ENCODE measurements around the gene USP13.

Gene USP13

DNA sequence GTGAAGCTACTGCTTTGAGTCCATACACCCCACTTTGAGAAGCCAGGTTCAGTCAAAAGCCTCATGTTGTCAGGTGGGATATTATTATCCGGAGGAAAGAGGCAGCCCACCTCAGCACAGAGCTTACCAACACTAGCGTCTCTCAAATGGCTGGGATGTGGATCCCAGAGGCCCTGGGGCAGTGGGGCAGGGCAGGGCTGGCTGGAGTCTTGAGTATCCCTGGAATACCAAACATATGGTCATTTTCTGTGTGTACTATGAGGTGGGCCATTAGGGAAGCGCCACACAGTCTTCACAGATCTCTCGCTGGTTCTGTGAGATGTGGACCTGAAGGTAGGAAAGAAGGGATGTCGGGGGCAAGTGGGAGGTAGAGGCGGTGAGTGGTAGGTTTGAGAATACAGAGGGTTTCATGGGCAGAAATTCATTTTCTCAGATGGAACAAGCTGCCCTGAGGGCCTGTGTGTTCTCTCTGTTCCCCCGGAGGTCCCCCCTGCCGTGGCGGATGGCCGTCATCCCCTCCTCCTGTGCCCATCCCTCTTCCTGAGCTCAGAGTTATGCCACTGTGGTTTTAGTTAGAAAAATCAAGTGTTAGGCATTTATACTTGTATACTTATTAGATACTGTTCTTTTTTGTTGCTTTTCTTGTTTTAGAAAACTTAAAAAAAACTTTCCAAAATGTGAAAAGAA is 66.4 kb downstream of the USP13 start:
- Histone ChIP-seq H3K4me3 (no peak overlapping the region), H3K27ac (no peak overlapping the region)

DNA sequence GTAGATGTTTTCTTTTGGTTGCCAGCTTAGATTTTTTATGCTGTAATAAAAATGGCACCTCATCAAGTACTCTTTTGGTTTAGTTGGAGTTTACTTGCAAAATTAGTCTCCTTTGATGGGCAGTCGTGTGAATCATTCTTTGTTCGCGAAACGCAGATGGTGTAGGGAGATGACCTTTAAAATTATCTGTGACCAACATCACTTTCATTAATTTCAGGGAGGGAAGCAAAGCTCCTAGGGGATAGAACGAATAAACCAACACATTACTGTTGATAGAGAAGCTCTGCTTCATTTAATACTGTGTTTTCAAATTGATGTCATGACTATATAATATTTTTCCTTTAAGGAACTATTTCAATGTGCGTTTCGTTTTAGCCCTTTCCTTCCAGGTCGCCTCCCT is 67.4 kb downstream of the USP13 start:
- H3K4me3 ChIP-seq: no peak overlapping the region
- DNase-seq (ENCODE audit: low spot score): no peak
- TF ChIP-seq, protein P1, sequence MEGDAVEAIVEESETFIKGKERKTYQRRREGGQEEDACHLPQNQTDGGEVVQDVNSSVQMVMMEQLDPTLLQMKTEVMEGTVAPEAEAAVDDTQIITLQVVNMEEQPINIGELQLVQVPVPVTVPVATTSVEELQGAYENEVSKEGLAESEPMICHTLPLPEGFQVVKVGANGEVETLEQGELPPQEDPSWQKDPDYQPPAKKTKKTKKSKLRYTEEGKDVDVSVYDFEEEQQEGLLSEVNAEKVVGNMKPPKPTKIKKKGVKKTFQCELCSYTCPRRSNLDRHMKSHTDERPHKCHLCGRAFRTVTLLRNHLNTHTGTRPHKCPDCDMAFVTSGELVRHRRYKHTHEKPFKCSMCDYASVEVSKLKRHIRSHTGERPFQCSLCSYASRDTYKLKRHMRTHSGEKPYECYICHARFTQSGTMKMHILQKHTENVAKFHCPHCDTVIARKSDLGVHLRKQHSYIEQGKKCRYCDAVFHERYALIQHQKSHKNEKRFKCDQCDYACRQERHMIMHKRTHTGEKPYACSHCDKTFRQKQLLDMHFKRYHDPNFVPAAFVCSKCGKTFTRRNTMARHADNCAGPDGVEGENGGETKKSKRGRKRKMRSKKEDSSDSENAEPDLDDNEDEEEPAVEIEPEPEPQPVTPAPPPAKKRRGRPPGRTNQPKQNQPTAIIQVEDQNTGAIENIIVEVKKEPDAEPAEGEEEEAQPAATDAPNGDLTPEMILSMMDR (IDR thresholded peaks at IDR 0.05): no peak
- no peak overlapping the region for H3K27ac ChIP-seq

More for the DNA sequence above, 66.4 kb downstream of the USP13 start:
- TF ChIP-seq, protein P1 (IDR thresholded peaks at IDR 0.05): no peak
- DNase-seq (ENCODE audit: low spot score): no peak

DNA sequence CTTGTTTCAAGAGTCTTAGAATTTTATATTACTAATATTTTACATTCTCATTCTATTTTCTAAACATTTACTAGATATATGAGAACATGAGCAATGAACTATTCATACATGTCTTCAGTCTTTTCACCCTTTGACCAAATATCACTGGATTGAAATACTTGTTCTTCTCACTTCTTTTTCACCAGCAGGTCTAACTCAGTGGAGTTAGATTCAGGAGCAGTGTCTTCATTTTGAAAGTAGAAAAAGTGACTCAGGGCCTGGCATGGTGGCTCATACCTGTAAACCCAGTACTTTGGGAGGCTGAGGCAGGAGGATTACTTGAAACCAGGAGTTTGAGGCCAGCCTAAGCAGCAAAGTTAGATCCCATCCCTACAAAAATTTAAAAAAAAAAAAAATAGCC is 70.8 kb downstream of the USP13 start:
- Histone ChIP-seq H3K27ac (no peak overlapping the region), H3K4me3 (no peak overlapping the region)
- no peak for DNase-seq (ENCODE audit: low spot score)
- TF ChIP-seq, protein P1 (IDR thresholded peaks at IDR 0.05): no peak

DNA sequence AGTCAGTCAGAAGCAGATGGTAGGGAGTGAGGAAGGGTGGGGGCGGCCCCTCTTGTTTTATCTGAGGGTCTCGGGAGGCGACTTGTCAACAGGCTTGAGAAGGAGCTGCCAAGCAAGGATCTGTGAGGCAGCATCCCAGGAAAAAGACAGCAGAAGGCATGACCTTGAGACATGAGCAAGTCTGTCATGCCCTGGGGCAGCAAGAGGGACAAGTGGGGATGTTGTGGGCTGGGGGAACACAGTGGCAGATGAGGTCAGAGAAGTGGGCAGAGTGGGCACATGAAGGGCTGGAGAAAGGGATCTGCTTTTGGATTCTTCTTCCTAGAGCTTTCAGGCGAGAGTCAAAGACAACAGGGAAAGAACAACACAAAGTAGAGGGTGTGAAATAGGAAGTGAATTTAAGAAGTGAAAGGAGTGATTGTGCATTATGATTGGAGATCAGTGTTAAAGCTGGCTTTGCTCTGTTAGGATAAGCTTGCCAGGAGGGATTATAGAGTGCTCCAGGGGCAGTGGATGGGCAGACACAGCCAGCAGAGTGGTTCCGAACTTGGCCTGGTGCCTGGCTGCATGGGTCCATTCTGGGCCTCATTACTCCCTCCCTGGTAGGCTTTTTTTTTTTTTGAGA is 73.3 kb downstream of the USP13 start:
- Histone ChIP-seq H3K4me3 (no peak overlapping the region), H3K27ac (no peak overlapping the region)
- no peak for DNase-seq (ENCODE audit: low spot score)
- TF ChIP-seq, protein P1 (IDR thresholded peaks at IDR 0.05): no peak

DNA sequence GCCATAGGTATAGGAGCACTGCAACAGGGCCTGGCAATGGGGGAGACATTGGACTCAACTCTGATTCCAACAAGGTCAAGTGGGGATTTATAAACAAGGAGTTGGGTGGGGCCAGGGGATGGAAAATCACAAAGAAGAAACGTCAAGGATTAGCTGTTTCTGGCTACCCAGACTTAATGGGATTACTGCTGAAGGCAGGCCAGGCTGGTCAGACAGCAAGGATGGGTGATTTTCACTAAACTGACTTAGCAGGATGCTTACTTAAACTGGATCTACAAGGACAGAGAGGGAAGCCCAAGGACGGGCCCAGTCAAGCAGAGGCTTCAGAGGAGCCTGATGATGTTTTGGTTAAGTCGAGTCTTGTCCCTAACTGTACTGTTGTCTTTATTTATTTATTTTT is 76.2 kb downstream of the USP13 start:
- DNase-seq (ENCODE audit: low spot score): no peak
- H3K4me3 ChIP-seq: no peak overlapping the region
- H3K27ac ChIP-seq: no peak overlapping the region
- TF ChIP-seq, protein P1 (IDR thresholded peaks at IDR 0.05): no peak

DNA sequence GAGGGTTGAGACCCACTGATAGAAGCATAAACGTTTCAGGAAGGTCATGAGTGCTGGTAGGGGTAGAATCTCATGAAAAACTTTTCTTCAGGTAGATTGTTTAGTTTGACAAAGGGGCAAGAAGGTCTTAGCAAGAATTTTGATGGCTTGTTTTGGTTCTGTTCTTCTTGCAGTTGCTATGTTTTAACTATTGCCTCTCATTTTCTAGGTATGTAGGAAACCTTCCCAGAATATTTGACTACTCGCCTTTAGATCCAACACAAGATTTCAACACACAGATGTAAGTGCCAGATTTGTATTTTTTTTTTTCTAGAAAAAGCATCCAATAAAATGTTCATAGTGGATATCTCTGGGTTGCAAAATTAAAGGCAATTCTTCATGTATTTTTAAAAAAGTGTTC is 77.1 kb downstream of the USP13 start:
- no peak overlapping the region for H3K4me3 ChIP-seq
- TF ChIP-seq, protein P1 (IDR thresholded peaks at IDR 0.05): no peak
- H3K27ac ChIP-seq: no peak overlapping the region
- DNase-seq (ENCODE audit: low spot score): no peak

DNA sequence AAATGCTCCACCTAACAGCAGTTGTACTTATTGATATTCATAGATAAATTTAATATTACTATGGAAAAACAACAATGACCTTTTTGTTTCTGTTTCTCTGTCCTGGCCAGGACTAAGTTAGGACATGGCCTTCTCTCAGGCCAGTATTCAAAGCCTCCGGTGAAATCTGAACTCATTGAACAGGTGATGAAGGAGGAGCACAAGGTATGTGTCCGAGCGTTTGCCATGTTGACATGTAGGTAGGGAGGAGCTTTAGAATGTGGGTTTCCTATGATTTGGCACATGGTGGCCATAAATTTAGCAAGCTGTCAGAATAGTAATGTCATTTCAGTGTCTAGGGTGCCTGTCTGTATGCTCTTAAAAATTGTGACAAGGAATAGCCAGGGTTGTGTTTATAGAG is 77.7 kb downstream of the USP13 start:
- no peak for DNase-seq (ENCODE audit: low spot score)
- Histone ChIP-seq H3K27ac (no peak overlapping the region), H3K4me3 (no peak overlapping the region)
- TF ChIP-seq, protein P1 (IDR thresholded peaks at IDR 0.05): no peak
